ENCODE data around the gene RALGAPA1.
"Not testable (repeated sequence)": the region's sequence is repeated elsewhere in the genome, so short reads cannot be mapped to it uniquely, and the experiment has no call there.

RALGAPA1 gene

DNA sequence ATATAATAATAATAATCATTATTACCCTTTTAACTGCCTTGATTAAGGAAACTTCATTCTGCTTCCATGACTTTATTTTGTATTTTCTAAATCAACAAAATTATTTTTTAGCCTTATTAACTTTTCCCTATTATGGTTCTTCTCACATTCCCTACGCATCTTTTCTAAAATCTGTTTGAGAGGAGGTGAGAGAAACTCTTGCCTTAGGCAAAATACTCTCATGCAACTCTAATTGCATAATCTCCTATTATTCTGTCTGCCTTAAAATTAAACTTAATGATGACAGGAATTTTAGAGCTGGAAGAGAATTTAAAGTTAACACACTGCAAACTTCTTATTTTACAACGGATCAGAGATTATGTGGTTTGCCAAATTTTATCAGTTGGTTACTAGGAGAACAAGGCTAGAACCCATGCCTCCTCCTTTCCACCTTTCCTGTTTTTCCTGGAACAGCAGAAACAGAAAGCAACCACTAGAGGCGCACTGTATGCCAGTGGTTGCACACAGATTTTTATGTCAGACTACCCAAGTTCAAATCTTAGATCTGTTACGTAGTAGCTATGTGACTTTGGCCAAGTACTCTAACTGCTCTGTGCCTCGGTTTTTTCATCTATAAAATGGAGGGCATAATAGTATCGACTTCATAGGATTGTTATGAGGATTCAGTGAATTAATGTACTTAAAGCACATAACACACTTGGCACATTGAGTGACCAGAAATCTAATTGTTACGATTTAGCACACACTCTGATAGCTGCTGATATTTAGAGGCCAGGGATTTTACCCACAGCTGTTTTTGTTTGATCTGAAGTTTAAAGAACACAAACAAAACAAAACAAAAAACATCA lies 12.7 kb upstream of the RALGAPA1 start:
- DNase-seq (ENCODE audit: low spot score) = peak; percentile 51

DNA sequence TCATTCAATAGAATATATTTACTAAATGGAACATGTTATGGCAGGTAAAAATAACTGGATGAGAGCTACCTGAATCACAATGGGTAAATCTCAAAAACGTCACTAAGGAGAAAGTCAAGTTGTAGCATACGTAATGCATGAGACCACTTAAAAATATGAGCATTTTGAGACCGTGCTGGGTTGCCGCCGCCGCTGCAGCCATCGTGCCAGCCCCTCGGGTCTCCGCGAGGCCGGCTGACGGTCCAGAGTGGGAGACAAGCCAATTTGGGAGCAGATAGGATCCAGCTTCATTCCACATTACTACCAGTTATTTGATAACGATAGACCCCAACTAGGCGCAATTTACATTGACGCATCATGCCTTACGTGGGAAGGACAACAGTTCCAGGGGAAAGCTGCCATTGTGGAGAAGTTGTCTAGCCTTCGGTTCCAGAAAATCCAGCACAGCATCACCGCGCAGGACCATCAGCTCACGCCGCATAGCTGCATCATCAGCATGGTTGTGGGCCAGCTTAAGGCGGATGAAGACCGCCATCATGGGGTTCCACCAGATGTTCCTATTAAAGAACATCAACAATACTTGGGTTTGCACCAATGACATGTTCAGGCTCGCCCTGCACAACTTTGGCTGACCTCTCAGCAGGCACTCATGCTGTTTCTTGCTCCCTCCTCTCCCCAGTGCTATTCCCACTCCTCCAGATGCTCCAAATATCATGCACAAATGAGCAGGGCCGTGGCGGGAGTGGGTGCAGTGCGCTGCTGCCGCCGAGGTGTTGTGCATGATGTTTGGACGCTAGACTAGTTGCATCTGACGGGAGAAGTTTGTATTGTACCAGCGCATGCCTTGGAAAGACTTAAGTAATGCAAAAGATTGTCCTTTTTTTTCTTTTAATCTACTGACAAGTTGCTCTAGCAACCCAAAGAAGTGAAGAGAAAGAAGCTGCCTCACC lies 10.8 kb upstream of the RALGAPA1 start:
- DNase-seq (ENCODE audit: low spot score) = no peak

DNA sequence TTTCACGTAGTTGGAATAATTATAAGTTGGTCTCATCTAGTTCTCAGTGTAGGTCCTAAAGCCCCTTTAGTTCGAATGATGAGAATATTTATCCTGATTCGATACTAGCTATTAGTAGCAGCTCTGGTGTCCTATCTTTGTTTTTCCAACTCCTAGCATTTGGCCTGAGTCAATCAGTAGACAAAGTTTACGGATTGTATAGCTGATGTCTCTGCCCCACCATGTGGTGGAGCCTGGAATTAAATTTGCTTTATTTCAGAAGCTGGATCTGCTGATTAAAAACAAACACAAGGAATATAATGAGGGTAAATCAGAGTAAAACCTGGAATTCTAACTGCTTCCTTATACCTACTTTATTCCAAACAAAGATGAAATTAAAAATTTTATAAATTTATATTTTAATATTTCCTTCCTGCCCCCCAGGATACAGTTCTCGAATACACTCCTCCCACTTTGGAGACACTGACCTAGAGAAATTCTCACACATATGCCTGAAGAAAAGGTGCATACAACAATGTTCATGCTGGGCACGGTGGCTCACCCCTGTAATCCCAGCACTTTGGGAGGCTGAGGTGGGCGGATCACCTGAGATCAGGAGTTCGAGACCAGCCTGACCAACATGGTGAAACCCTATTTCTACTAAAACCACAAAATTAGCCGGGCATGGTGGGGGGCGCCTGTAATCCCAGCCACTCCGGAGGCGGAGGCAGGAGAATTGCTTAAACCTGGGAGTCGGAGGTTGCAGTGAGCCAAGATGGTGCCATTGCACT lies 9.4 kb upstream of the RALGAPA1 start:
- peak; percentile 53 for DNase-seq (ENCODE audit: low spot score)

- DNase-seq (ENCODE audit: low spot score) = peak; percentile 65
Measured at GRCh38 chr14:35814371-35815005, 5.4 kb upstream of the RALGAPA1 start.

DNA sequence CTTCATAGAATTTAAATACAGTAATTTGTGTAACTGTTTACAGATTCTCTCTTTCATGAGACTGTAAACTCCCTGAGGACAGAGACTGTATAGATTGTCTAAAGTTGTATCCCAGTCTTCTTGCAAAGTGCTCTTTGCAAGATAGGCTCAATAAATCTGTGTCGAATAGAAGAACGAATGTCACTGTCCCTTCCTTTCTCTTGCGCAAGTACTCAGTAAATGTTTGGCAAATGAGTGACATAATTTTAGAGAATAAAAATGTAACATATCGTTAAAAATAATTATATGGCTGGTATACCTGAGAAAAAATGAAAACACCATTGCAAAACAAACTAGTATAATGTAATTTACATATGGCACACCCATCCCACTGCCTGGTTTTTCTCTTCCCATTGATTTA lies 1.9 kb upstream of the RALGAPA1 start:
- no peak for DNase-seq (ENCODE audit: low spot score)

DNA sequence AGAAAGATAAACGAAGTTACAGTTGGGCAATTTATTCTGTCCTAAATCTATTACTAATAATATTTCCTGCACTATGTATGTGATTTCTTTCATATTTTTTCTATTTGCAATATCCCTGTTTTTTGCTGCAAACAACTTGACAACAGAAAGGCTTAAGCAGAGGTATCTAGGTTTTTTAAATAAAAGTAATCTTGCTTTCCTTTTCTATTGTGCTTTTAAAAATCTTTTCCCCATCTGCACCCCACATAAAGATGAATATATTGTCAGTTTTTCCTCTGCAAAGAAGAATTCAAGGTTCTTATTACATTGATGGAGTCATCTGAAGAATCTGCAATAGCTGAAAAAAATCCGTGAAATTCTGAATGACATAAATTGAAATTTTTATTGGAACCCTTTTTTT lies 502 bp upstream of the RALGAPA1 start:
- DNase-seq (ENCODE audit: low spot score) = no peak

GRCh38 chr14:35808076-35808637 lies 938 bp downstream of the RALGAPA1 start:
- peak; percentile 43 for DNase-seq (ENCODE audit: low spot score)

DNA sequence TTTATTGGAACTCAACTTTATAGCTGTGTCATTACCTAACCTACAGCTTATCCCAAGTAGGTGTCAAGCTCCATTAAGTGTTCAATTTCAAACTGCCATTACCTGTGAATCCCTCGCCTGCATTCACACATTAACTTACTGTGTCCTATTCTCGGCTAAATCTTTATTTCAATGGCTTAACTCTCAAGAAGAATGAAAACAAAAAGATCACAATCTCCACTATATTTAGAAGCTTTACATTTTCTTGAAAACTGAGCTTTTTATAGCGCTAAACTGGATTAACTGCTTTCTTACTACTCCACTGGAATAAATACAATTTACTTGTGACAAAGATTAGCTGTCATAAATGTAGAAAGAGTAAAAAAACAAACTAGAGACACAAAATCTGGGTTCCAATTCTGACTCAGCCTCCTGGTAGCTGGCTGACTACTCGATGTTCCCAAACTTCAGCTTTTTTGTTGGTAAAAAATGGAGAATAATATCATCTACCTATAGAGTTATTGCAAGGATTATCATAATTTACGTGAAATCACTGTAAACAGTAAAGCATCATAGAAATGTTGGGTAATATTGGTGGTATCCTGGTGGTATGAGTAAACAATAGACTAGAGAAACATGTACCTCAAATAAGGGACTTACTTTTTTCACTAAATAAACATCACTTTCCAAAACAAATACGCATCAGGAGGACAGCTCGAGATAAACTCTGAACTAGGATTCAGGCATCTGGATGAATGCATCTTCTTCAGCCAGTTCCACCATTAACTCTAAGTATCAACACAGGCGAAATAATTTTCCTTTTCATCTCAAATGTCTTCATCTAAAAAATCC lies 1.7 kb downstream of the RALGAPA1 start:
- DNase-seq (ENCODE audit: low spot score) = no peak

GRCh38 chr14:35806006-35806907 lies 2.8 kb downstream of the RALGAPA1 start:
- no peak for DNase-seq (ENCODE audit: low spot score)

DNA sequence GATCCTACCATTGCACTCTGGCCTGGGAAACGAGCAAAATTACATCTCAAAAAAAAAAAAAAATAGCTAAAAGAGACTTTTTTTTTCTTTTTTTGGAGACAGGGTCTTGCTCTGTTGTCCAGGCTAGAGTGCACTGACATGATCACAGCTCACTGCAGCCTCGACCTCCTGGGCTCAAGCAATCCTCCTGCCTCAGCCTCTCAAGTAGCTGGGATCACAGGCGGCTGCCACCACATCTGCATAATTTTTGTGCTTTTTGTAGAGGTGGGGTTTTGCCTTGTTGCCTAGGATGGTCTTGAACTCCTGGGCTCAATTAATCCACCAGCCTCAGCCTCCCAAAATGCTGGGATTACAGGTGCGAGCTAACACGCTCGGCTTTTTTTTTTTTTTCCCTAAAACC lies 11.3 kb downstream of the RALGAPA1 start:
- DNase-seq (ENCODE audit: low spot score) = no peak

DNA sequence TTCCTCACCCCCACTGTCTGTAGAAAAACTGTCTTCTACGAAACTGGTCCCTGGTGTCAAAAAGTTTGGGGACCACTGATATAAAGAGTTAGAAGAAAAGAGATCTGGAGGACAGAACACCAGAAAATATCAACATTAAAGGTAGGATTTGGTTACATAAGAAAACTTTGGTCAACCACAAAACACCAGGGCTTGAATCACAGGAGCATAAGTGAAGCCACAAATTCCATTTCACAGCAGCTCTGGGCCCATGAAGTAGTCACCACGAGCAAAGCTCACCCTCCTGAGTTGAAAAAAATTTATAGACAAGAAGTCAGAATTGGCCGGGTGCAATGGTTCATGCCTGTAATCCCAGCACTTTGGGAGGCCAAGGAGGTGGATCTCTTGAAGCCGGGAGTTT lies 19.4 kb downstream of the RALGAPA1 start:
- DNase-seq (ENCODE audit: low spot score) = peak; percentile 56

DNA sequence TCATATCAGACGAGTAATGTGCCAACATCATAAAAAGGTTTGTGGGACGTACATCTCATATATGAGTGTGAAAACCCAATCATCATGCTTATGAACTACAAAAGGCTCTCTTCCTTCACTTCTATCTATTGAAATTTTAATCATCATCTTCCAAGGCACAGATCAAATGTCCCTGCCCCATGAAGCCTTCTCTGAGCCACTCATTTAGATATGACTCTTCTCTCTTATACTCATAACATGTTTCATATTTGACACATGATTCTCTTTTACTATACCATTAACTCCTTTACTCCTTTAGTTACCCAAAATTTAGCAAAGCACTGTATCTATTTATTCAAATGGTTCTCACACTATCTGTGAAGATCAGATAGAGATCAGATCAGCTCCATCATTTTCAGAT lies 22.2 kb downstream of the RALGAPA1 start:
- DNase-seq (ENCODE audit: low spot score) = no peak

GRCh38 chr14:35783699-35784098 lies 25.4 kb downstream of the RALGAPA1 start:
- no peak for DNase-seq (ENCODE audit: low spot score)

DNA sequence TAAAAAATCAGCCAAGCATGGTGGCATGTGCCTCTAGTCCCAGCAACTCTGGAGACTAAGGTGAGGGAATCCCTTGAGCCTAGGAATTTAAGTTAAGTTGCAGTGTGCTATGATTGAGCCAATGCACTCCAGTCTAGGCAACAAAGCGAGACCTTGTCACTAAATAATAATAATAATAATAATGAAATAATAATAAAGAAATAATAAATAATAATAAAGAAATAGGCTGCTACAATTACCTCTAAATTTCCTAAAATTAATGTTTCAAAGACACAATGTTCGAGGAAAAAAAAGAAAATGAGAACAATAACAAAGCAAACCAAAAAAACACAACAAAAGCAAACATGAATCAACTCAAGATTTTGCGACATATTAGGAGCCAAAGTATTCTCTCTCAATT lies 29.7 kb downstream of the RALGAPA1 start:
- DNase-seq (ENCODE audit: low spot score) = no peak

DNA sequence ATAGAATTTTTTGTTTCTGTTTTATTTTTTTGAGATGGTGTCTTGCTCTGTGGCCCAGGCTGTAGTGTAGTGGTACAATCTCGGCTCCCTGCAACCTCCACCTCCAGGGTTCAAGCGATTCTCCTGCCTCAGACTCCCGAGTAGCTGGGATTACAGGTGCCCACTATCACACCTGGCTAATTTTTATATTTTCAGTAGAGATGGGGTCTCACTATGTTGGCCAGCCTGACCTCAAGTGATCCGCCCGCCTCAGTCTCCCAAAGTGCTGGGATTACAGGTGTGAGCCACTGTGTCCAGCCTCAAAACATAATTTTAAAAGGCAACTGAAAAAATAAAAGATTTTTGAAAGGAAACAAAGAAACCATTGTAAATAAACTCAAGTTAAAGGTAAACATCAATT lies 31.5 kb downstream of the RALGAPA1 start:
- DNase-seq (ENCODE audit: low spot score) = not testable (repeated sequence)

- DNase-seq (ENCODE audit: low spot score) = no peak
Measured at GRCh38 chr14:35776823-35777222, 32.3 kb downstream of the RALGAPA1 start.

- not testable (repeated sequence) for DNase-seq (ENCODE audit: low spot score)
Measured at GRCh38 chr14:35776085-35776484, 33.0 kb downstream of the RALGAPA1 start.

- peak; percentile 23 for DNase-seq (ENCODE audit: low spot score)
Measured at GRCh38 chr14:35766700-35767082, 42.4 kb downstream of the RALGAPA1 start.

DNA sequence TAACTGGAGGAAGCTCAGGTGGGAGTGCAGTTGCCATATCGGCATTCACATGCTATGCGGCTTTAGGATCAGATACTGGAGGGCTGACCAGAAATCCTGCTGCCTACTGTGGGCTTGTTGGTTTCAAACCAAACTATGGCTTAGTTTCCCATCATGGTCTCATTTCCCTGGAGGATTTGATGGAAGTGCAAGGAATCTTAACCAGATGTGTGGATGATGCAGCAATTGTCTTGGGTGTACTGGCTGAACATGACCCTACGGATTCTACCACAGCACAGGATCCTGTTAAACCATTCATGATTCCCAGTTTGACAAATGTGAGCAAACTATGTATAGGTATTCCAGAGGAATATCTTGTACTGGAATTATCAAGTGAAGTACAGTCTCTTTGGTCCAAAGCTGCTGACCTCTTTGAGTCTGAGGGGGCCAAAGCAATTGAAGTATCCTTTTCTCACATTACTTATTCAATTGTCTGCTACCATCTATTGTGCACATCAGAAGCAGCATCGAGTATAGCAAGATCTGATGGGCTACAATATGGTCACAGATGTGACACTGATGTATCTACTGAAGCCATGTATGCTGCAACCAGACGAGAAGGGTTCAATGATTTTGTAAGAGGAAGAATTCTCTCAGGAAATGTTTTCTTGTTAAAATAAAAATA lies 42.9 kb downstream of the RALGAPA1 start:
- no peak for DNase-seq (ENCODE audit: low spot score)

Data from kidney tubule cell (primary cell).